OCI-LY3 (cell line): ENCODE data around the gene TMEM272.

ENCODE experiments used
- H2AFZ ChIP-seq: fragments of 200-600, 300-600 bp; shearing (Covaris generic); 2 replicates; pipeline ENCODE4 v1.6.0; 2014; ENCODE audit warnings: antibody characterized with exemption, low read depth, low read length
- H3K27ac ChIP-seq: fragments of 200-600, 300-600 bp; sonication (generic); 2 replicates; pipeline ENCODE4 v1.5.1; 2014; ENCODE audit warnings: mild to moderate bottlenecking, low read length, moderate library complexity, mixed read lengths
- H3K27me3 ChIP-seq: fragments of 200-600, 300-600 bp; sonication (generic); 2 replicates; pipeline ENCODE4 v1.6.1; 2014; ENCODE audit warnings: low read depth, low read length, mixed read lengths
- H3K36me3 ChIP-seq: fragments of 200-600, 300-600 bp; sonication (generic); replicated peaks from 2 replicates; pipeline ENCODE3; 2014; ENCODE audit warnings: low read depth, low read length, mixed read lengths
- H3K4me1 ChIP-seq: fragments of 300-600, 200-600 bp; sonication (generic); 2 replicates; pipeline ENCODE4 v1.6.1; 2014; ENCODE audit warnings: low read length, mixed read lengths
- H3K4me2 ChIP-seq: fragments of 200-600, 300-600 bp; sonication (generic); 2 replicates; pipeline ENCODE4 v1.6.1; 2014; ENCODE audit warnings: low read length, mixed read lengths
- H3K4me3 ChIP-seq: fragments of 300-600, 200-600 bp; sonication (generic); 2 replicates; pipeline ENCODE4 v1.5.1; 2014; ENCODE audit warnings: antibody characterized with exemption, mild to moderate bottlenecking, low read length, moderate library complexity
- H3K79me2 ChIP-seq: fragments of 300-600, 200-600 bp; shearing (Covaris generic); 2 replicates; pipeline ENCODE4 v1.6.1; 2014; ENCODE audit warnings: mild to moderate bottlenecking, low read length, mixed read lengths
- H3K9ac ChIP-seq: fragments of 300-600, 200-600 bp; shearing (Covaris generic); 2 replicates; pipeline ENCODE4 v1.6.0; 2014; ENCODE audit warnings: mild to moderate bottlenecking, low read length, moderate library complexity
- H3K9me3 ChIP-seq: fragments of 200-600, 300-600 bp; shearing (Covaris generic); 2 replicates; pipeline ENCODE4 v1.6.1; 2014; ENCODE audit warnings: low read length, mixed read lengths; ENCODE audit not compliant: insufficient read depth
- H4K20me1 ChIP-seq: fragments of 200-600, 300-600 bp; sonication (generic); 2 replicates; pipeline ENCODE4 v1.6.1; 2016; ENCODE audit warnings: low read length, mixed read lengths; ENCODE audit not compliant: insufficient read depth
- EZH2phosphoT487 ChIP-seq: fragments of 200-600 bp; shearing (Covaris generic); IDR thresholded peaks from 2 replicates; pipeline ENCODE4 v1.6.1; 2018; ENCODE audit warnings: antibody characterized with exemption, mixed run types, low read depth
- TF ChIP-seq, protein P1 (sequence below): fragments of 200-600, 300-600 bp; sonication (generic); IDR thresholded peaks from 2 replicates; pipeline ENCODE4 v1.5.1; 2014; ENCODE audit warnings: antibody characterized with exemption, low read length, low read depth

The TMEM272 gene

DNA sequence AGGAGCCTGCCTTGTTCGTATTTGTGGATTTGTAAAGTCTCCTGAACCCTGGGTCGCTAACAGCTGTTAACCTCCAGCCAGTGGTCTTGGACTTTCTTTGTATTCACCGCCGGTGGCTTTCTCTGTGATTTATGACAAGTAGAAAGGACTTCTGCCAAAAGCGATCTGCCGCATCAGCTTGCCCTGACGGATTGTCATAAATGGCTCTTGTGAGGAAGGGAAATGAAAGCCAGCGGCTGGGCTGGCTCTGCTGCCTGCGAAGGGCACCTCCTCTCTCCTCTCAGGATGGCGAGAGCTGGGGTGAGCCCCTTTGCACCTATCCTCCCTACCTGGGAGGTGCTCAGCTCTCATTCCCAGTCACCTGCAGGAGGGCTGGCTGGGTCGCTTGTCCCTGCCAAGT lies 66.6 kb downstream of the TMEM272 start:
- TF ChIP-seq, protein P1, sequence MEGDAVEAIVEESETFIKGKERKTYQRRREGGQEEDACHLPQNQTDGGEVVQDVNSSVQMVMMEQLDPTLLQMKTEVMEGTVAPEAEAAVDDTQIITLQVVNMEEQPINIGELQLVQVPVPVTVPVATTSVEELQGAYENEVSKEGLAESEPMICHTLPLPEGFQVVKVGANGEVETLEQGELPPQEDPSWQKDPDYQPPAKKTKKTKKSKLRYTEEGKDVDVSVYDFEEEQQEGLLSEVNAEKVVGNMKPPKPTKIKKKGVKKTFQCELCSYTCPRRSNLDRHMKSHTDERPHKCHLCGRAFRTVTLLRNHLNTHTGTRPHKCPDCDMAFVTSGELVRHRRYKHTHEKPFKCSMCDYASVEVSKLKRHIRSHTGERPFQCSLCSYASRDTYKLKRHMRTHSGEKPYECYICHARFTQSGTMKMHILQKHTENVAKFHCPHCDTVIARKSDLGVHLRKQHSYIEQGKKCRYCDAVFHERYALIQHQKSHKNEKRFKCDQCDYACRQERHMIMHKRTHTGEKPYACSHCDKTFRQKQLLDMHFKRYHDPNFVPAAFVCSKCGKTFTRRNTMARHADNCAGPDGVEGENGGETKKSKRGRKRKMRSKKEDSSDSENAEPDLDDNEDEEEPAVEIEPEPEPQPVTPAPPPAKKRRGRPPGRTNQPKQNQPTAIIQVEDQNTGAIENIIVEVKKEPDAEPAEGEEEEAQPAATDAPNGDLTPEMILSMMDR = no peak
- no peak for TF ChIP-seq EZH2phosphoT487
- no peak overlapping the region for H3K4me3 ChIP-seq
- H3K36me3 ChIP-seq = no peaks in the 10 kb centered on the region
- H3K27ac ChIP-seq = no peak overlapping the region
- no peaks in the 10 kb centered on the region for H3K9me3 ChIP-seq
- no peak overlapping the region for H3K9ac ChIP-seq
- H3K79me2 ChIP-seq = no peaks in the 10 kb centered on the region
- no peaks in the 10 kb centered on the region for H4K20me1 ChIP-seq
- no peak overlapping the region for H2AFZ ChIP-seq
- no peaks in the 10 kb centered on the region for H3K27me3 ChIP-seq
- no peak overlapping the region for H3K4me2 ChIP-seq
- H3K4me1 ChIP-seq = peaks cover 13% of the 10 kb centered on the region

DNA sequence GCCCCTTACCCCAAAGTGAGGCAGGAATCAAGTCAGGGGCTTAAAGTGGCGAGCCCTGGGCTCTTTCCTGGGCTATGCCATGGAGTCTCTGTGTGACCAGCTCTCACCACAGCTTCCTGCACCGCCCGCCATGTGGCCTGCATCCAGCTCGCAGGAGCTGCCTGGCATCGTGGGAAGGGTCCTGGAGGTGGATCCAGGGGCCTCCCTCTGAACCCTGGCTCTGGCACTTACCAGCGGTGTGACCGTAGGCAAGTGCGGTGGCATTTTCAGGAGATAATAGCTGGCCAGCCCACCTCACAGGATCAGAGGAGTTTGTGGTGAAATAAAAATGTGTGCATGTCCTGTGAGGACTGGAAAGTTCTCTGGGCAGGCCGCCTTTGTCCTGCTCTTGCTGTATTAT lies 67.1 kb downstream of the TMEM272 start:
- Histone ChIP-seq H3K4me2 (no peak overlapping the region), H3K4me3 (no peak overlapping the region), H3K9ac (no peak overlapping the region), H3K27me3 (no peaks in the 10 kb centered on the region), H3K36me3 (no peaks in the 10 kb centered on the region), H4K20me1 (no peaks in the 10 kb centered on the region), H3K27ac (no peak overlapping the region), H3K4me1 (peaks cover 13% of the 10 kb centered on the region), H3K9me3 (no peaks in the 10 kb centered on the region), H2AFZ (no peak overlapping the region), H3K79me2 (no peaks in the 10 kb centered on the region)
- TF ChIP-seq, protein P1 = no peak
- TF ChIP-seq EZH2phosphoT487 = no peak

DNA sequence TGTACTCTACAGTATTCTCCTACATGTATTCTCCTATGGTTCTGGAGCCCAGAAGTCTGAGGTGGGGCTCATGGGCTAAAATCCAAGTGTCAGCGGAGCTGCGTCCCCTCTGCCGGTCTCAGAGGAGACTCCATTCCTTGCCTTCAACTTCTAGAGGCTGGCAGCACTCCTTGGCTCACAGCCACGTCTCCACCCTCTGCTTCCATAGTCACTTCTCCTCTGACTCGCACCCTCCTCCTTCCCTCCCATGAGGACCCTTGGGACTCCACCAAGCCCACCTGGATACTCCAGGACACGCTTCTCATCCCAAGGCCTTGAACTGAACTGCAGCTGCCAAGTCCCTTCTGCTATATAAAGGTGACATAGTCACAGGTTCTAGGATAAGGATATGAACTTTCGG lies 68.8 kb downstream of the TMEM272 start:
- no peaks in the 10 kb centered on the region for H3K9me3 ChIP-seq
- H3K79me2 ChIP-seq = no peaks in the 10 kb centered on the region
- H3K4me2 ChIP-seq = no peak overlapping the region
- H3K9ac ChIP-seq = no peak overlapping the region
- H3K4me1 ChIP-seq = peaks cover 11% of the 10 kb centered on the region
- no peak overlapping the region for H3K27ac ChIP-seq
- no peak overlapping the region for H3K4me3 ChIP-seq
- TF ChIP-seq, protein P1 = no peak
- TF ChIP-seq EZH2phosphoT487 = no peak
- H4K20me1 ChIP-seq = no peaks in the 10 kb centered on the region
- no peak overlapping the region for H2AFZ ChIP-seq
- no peaks in the 10 kb centered on the region for H3K27me3 ChIP-seq
- H3K36me3 ChIP-seq = no peaks in the 10 kb centered on the region

DNA sequence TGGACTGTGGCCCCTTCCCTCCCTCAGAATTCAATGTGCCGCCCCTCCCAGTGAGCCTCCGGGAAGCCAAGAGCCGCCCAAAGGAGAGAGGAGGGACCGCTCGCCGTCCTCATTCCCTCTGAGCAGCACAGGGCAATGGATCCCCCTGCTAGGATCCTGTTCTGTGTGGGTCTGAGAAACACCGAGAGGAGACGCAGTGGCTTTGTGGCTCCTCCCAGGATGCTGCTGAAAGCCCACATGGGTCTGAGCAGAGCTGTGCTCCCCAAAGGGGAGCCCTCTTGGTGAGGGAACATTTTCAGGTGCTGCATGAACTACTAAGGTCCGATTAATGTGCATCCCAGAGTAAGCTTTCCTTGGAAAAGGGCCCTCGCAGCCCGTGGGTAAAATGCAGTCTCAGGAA lies 71.5 kb downstream of the TMEM272 start:
- H3K4me3 ChIP-seq = no peak overlapping the region

More for the DNA sequence above, 71.5 kb downstream of the TMEM272 start:
- Histone ChIP-seq H3K9ac (no peak overlapping the region), H2AFZ (no peak overlapping the region), H3K4me1 (peaks cover 25% of the 10 kb centered on the region), H3K27me3 (no peaks in the 10 kb centered on the region), H3K27ac (no peak overlapping the region), H3K36me3 (no peaks in the 10 kb centered on the region), H3K9me3 (no peaks in the 10 kb centered on the region), H3K4me2 (no peak overlapping the region), H4K20me1 (no peaks in the 10 kb centered on the region), H3K79me2 (no peaks in the 10 kb centered on the region)
- no peak for TF ChIP-seq EZH2phosphoT487
- TF ChIP-seq, protein P1 = no peak
